ENCODE results near the gene AOX1.

DNA sequence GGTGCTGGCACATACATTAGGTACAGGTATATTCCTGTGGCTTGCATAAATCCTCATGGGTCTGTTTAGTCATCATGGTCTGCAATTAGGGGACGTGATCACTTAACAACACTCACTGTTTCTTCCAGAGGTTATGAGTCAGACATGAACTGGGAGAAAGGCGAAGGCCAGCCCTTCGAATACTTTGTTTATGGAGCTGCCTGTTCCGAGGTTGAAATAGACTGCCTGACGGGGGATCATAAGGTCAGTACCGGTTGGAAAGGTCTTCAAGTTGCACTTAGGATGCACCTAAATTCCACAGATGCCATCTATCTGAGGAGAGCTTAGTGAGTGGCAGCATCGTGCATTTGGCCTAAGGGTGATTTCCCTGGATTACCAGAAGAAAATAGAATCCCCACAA, 76.9 kb downstream of the AOX1 start:
- TF ChIP-seq POLR2A (IDR thresholded peaks at IDR 0.05) = no peak
- no peak for TF ChIP-seq CTCF (IDR thresholded peaks at IDR 0.05)

Data from thyroid gland (tissue), 4 donors.